ENCODE measurements around the gene PIGM. TPM values are rescaled to one million over a fixed set of nuclear protein-coding genes. Genes with fewer than 3 reads are reported as not detected.

Gene PIGM
- total and polyA plus RNA-seq, 2 of the 13 experiments (the other 11 are each of a cell fraction or from before 2014, with no cell fraction given), result 3.4 to 4.6 TPM

DNA sequence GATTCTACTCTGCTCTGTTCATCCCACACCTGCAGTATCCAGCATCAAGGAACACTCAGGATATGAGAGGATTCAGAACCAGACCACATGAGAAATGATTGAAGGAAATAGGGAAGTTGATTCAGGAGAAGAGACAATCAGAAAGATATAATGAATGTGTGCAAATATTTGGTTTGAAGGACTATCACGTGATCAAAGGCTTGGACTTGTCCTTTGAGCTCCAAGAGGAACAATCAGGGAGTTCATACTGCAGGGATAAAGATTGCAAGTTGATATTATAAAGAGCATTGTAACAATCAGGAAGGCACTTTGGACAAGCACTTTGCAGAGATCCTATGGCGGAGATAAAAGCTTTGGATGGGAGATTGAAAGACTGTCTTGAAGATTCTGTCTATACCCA, 13.9 kb upstream of the PIGM start (continued):
- TF ChIP-seq, protein P1, sequence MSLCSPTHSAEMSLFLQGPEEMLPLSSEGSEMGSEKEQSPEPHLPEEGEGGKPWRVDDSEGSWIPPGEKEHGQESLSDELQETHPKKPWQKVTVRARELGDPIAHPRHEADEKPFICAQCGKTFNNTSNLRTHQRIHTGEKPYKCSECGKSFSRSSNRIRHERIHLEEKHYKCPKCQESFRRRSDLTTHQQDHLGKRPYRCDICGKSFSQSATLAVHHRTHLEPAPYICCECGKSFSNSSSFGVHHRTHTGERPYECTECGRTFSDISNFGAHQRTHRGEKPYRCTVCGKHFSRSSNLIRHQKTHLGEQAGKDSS (CRISPR knock-in tag; IDR thresholded peaks at IDR 0.05; ENCODE audit: borderline replicate concordance, low read depth), result no peak
- TF ChIP-seq CREB1 (IDR thresholded peaks at IDR 0.05), result no peak
- no peak for TF ChIP-seq CREB1 (CRISPR knock-in tag; IDR thresholded peaks at IDR 0.05)
- TF ChIP-seq FOXP1 (IDR thresholded peaks at IDR 0.05), result no peak
- no peak for TF ChIP-seq FOXP1 (CRISPR knock-in tag; IDR thresholded peaks at IDR 0.05)
- 0 out of 2 replicates have a peak, but pooled peaks have one; percentile 39 for TF ChIP-seq NCOR1 (IDR thresholded peaks at IDR 0.05; ENCODE audit: borderline replicate concordance, low read length)
- TF ChIP-seq, protein P2, sequence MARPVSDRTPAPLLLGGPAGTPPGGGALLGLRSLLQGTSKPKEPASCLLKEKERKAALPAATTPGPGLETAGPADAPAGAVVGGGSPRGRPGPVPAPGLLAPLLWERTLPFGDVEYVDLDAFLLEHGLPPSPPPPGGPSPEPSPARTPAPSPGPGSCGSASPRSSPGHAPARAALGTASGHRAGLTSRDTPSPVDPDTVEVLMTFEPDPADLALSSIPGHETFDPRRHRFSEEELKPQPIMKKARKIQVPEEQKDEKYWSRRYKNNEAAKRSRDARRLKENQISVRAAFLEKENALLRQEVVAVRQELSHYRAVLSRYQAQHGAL (CRISPR knock-in tag; IDR thresholded peaks at IDR 0.05; ENCODE audit: not compliant biosample characterization), result no peak
- TF ChIP-seq HOXA5 (CRISPR knock-in tag; IDR thresholded peaks at IDR 0.05), result no peak
- no peak for TF ChIP-seq MBNL3 (CRISPR knock-in tag; conservative IDR thresholded peaks at IDR 0.05)
- TF ChIP-seq, protein P3, sequence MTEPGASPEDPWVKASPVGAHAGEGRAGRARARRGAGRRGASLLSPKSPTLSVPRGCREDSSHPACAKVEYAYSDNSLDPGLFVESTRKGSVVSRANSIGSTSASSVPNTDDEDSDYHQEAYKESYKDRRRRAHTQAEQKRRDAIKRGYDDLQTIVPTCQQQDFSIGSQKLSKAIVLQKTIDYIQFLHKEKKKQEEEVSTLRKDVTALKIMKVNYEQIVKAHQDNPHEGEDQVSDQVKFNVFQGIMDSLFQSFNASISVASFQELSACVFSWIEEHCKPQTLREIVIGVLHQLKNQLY (CRISPR knock-in tag; IDR thresholded peaks at IDR 0.05), result peak; percentile 93; the same call in 1 of the 2 replicates
- no peak for TF ChIP-seq CEBPB (IDR thresholded peaks at IDR 0.05; ENCODE audit: borderline replicate concordance, low read depth, low read length)
- TF ChIP-seq TMF1 (CRISPR knock-in tag; IDR thresholded peaks at IDR 0.05; ENCODE audit: low read depth), result no peak
- TF ChIP-seq, protein P4, sequence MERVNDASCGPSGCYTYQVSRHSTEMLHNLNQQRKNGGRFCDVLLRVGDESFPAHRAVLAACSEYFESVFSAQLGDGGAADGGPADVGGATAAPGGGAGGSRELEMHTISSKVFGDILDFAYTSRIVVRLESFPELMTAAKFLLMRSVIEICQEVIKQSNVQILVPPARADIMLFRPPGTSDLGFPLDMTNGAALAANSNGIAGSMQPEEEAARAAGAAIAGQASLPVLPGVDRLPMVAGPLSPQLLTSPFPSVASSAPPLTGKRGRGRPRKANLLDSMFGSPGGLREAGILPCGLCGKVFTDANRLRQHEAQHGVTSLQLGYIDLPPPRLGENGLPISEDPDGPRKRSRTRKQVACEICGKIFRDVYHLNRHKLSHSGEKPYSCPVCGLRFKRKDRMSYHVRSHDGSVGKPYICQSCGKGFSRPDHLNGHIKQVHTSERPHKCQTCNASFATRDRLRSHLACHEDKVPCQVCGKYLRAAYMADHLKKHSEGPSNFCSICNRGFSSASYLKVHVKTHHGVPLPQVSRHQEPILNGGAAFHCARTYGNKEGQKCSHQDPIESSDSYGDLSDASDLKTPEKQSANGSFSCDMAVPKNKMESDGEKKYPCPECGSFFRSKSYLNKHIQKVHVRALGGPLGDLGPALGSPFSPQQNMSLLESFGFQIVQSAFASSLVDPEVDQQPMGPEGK (CRISPR knock-in tag; IDR thresholded peaks at IDR 0.05), result 0 out of 2 replicates have a peak, but pooled peaks have one; percentile 24
- TF ChIP-seq, protein P5, sequence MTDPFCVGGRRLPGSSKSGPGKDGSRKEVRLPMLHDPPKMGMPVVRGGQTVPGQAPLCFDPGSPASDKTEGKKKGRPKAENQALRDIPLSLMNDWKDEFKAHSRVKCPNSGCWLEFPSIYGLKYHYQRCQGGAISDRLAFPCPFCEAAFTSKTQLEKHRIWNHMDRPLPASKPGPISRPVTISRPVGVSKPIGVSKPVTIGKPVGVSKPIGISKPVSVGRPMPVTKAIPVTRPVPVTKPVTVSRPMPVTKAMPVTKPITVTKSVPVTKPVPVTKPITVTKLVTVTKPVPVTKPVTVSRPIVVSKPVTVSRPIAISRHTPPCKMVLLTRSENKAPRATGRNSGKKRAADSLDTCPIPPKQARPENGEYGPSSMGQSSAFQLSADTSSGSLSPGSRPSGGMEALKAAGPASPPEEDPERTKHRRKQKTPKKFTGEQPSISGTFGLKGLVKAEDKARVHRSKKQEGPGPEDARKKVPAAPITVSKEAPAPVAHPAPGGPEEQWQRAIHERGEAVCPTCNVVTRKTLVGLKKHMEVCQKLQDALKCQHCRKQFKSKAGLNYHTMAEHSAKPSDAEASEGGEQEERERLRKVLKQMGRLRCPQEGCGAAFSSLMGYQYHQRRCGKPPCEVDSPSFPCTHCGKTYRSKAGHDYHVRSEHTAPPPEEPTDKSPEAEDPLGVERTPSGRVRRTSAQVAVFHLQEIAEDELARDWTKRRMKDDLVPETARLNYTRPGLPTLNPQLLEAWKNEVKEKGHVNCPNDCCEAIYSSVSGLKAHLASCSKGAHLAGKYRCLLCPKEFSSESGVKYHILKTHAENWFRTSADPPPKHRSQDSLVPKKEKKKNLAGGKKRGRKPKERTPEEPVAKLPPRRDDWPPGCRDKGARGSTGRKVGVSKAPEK (CRISPR knock-in tag; IDR thresholded peaks at IDR 0.05; ENCODE audit: borderline replicate concordance), result no peak
- TF ChIP-seq KDM5B (CRISPR knock-in tag; IDR thresholded peaks at IDR 0.05; ENCODE audit: borderline replicate concordance), result no peak
- TF ChIP-seq, protein P6, sequence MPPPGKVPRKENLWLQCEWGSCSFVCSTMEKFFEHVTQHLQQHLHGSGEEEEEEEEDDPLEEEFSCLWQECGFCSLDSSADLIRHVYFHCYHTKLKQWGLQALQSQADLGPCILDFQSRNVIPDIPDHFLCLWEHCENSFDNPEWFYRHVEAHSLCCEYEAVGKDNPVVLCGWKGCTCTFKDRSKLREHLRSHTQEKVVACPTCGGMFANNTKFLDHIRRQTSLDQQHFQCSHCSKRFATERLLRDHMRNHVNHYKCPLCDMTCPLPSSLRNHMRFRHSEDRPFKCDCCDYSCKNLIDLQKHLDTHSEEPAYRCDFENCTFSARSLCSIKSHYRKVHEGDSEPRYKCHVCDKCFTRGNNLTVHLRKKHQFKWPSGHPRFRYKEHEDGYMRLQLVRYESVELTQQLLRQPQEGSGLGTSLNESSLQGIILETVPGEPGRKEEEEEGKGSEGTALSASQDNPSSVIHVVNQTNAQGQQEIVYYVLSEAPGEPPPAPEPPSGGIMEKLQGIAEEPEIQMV (CRISPR knock-in tag; IDR thresholded peaks at IDR 0.05; ENCODE audit: low read depth), result no peak
- TF ChIP-seq ZMYM2 (CRISPR knock-in tag; IDR thresholded peaks at IDR 0.05), result no peak
- TF ChIP-seq GFI1 (CRISPR knock-in tag; IDR thresholded peaks at IDR 0.05; ENCODE audit: borderline replicate concordance), result peak; percentile 37; the same call in 1 of the 2 replicates
- no peak for TF ChIP-seq MAFG (CRISPR knock-in tag; IDR thresholded peaks at IDR 0.05)
- TF ChIP-seq TP53 (CRISPR knock-in tag; conservative IDR thresholded peaks at IDR 0.05), result no peak
- TF ChIP-seq ZNF782 (CRISPR knock-in tag; IDR thresholded peaks at IDR 0.05; ENCODE audit: borderline replicate concordance), result no peak
- TF ChIP-seq IKZF4 (CRISPR knock-in tag; IDR thresholded peaks at IDR 0.05; ENCODE audit: borderline replicate concordance, low read depth, not compliant biosample characterization), result no peak
